SK-N-SH treated with all-trans-retinoic acid at 6 μM for 48 hours (cell line): ENCODE measurements around the gene ZW10.

Source experiments
- ISL1 ChIP-seq: fragments of 250-450 bp; sonication (Bioruptor Pico); IDR thresholded peaks from 2 replicates; pipeline ENCODE4 v2.1.2; 2022; ENCODE audit warnings: mild to moderate bottlenecking, moderate library complexity
- ZFP3 ChIP-seq: fragments of 250-450 bp; sonication (Bioruptor Pico); IDR thresholded peaks from 2 replicates; pipeline ENCODE4 v1.5.0; 2020; ENCODE audit warnings: mild to moderate bottlenecking, moderate library complexity
- ZNF565 ChIP-seq: fragments of 450-650 bp; formaldehyde crosslinking; conservative IDR thresholded peaks from 2 replicates; pipeline ENCODE4 v1.5.0; 2020; ENCODE audit warnings: low read depth, mild to moderate bottlenecking, moderate library complexity
- TF ChIP-seq, protein P1 (sequence below): fragments of 250-450 bp; sonication (Bioruptor Pico); IDR thresholded peaks from 2 replicates; pipeline ENCODE4 v1.5.1; 2020; ENCODE audit warnings: low read depth, mild to moderate bottlenecking, moderate library complexity

DNA sequence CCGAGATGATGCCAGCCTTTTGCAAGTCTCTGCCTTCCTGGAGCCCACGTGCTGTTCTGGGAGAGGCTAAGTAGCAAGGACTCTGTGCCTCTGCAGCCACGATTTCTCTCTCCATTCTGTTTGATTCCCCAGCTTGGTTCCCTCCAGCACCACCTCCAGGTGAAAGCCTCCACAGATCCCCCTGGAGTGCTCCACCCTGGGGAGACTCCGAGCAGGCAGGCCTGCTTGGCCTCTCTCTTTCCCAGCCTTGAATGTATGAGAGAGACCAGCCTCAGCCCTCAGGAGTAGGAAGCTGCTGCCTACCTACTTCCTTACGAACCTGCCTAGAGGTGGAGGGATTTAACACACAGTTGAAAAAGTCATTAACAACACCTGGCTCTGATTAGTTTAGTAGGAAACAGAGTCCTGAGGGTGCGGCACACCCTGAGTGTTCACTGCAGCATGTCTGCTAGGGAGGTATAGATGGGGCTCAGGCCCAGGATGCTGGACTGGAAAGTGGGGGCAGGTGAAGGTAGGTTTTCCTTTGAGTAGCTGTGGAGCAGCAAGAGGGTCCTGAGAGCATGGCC lies 89.9 kb downstream of the ZW10 start:
- TF ChIP-seq, protein P1, sequence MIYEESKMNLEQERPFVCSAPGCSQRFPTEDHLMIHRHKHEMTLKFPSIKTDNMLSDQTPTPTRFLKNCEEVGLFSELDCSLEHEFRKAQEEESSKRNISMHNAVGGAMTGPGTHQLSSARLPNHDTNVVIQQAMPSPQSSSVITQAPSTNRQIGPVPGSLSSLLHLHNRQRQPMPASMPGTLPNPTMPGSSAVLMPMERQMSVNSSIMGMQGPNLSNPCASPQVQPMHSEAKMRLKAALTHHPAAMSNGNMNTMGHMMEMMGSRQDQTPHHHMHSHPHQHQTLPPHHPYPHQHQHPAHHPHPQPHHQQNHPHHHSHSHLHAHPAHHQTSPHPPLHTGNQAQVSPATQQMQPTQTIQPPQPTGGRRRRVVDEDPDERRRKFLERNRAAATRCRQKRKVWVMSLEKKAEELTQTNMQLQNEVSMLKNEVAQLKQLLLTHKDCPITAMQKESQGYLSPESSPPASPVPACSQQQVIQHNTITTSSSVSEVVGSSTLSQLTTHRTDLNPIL (CRISPR knock-in tag) = no peak
- TF ChIP-seq ISL1 (CRISPR knock-in tag) = no peak
- no peak for TF ChIP-seq ZNF565 (CRISPR knock-in tag)
- TF ChIP-seq ZFP3 = no peak
